Measurements from ENCODE around the gene OR10H1.

OR10H1 gene, protein sequence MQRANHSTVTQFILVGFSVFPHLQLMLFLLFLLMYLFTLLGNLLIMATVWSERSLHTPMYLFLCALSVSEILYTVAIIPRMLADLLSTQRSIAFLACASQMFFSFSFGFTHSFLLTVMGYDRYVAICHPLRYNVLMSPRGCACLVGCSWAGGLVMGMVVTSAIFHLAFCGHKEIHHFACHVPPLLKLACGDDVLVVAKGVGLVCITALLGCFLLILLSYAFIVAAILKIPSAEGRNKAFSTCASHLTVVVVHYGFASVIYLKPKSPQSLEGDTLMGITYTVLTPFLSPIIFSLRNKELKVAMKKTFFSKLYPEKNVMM

DNA sequence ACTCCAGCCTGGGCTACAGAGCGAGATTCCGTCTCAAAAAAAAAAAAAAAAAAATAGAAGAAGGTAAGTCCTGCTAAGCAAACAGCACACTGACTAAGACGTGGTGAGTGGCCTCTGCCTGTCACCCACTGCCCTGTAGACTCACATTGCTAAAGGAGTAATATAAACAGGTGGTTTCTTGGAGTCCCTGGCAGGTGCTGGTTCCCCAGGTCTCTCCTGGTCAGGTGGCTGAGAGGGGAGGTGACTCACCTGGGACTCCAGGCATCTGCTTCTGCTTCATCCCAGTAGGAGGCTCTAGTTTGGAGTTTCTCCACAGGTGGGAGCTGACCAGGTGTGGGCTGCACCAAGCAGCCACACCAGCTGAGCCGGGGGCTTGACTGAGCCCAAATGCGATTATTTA, at the start of gene OR10H1:
Gene OR10H1, minus strand, starts transcription at position 359 of the 400 bp plus-strand sequence. CDS start 7,627 bp downstream, outside the sequence.
- H3K27me3 ChIP-seq (ENCODE audit: insufficient read depth, low read length, poor library complexity, severe bottlenecking), result no peaks in the 10 kb centered on the region
- H3K9ac ChIP-seq (ENCODE audit: low read depth, low read length, poor library complexity, severe bottlenecking), result no peak within 1 kb of the TSS
- H4K20me1 ChIP-seq (ENCODE audit: insufficient read depth, low read length, poor library complexity, severe bottlenecking), result no peaks in the 10 kb centered on the region
- peaks cover 24% of the 10 kb centered on the region for H3K4me1 ChIP-seq (ENCODE audit: insufficient read depth, low read length, poor library complexity, severe bottlenecking)
- H3K36me3 ChIP-seq (ENCODE audit: insufficient read depth, low read length), result no peaks in the 10 kb centered on the region
- H3K4me3 ChIP-seq (ENCODE audit: low read length, poor library complexity, severe bottlenecking), result no peak within 1 kb of the TSS
- no peak for TF ChIP-seq EZH2phosphoT487 (IDR thresholded peaks at IDR 0.05; ENCODE audit: borderline replicate concordance)
- TF ChIP-seq, protein P1, sequence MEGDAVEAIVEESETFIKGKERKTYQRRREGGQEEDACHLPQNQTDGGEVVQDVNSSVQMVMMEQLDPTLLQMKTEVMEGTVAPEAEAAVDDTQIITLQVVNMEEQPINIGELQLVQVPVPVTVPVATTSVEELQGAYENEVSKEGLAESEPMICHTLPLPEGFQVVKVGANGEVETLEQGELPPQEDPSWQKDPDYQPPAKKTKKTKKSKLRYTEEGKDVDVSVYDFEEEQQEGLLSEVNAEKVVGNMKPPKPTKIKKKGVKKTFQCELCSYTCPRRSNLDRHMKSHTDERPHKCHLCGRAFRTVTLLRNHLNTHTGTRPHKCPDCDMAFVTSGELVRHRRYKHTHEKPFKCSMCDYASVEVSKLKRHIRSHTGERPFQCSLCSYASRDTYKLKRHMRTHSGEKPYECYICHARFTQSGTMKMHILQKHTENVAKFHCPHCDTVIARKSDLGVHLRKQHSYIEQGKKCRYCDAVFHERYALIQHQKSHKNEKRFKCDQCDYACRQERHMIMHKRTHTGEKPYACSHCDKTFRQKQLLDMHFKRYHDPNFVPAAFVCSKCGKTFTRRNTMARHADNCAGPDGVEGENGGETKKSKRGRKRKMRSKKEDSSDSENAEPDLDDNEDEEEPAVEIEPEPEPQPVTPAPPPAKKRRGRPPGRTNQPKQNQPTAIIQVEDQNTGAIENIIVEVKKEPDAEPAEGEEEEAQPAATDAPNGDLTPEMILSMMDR (conservative IDR thresholded peaks at IDR 0.05; ENCODE audit: low read length), result no peak
- H3F3A ChIP-seq (ENCODE audit: low read depth), result no peaks in the 10 kb centered on the region
- H2AFZ ChIP-seq (ENCODE audit: low read length), result no peak within 1 kb of the TSS
- no peaks in the 10 kb centered on the region for H3K79me2 ChIP-seq (ENCODE audit: insufficient read depth, low read length)
- no peaks in the 10 kb centered on the region for H3K9me2 ChIP-seq (replicated peaks; ENCODE audit: low read depth, low read length)
- no peaks in the 10 kb centered on the region for H3K9me3 ChIP-seq (ENCODE audit: insufficient read depth, low read depth, low read length)
- no peak within 1 kb of the TSS for H3K4me2 ChIP-seq (ENCODE audit: low read depth, low read length, poor library complexity, severe bottlenecking)

DNA sequence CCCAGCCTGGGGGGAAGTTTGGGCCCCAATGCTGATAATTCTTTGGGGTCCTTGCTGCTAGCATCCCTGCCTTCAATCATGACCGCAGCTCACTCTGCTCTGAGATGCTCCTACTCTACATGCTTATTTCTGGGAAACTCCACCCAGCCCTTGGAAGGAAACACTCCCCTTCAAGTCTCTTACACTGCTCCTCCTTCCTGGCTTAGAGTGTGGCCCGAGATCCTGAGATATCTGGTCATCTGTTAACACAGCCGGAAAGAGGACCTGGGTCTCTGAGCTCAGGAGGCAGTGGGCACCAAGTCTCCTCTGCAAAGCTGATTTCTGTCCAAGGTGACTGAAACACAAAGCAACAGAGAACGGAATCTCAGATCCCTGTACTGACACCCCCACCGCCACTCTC, 49.4 kb upstream of the OR10H1 start:
- Histone ChIP-seq H3K9me2 (replicated peaks; ENCODE audit: low read depth, low read length) (no peaks in the 10 kb centered on the region), H3K9me3 (ENCODE audit: insufficient read depth, low read depth, low read length) (no peaks in the 10 kb centered on the region), H3F3A (ENCODE audit: low read depth) (peaks cover 5% of the 10 kb centered on the region; the same call in 1 of the 2 replicates), H3K79me2 (ENCODE audit: insufficient read depth, low read length) (no peaks in the 10 kb centered on the region), H3K4me1 (ENCODE audit: insufficient read depth, low read length, poor library complexity, severe bottlenecking) (peaks cover 24% of the 10 kb centered on the region), H3K36me3 (ENCODE audit: insufficient read depth, low read length) (no peaks in the 10 kb centered on the region), H2AFZ (ENCODE audit: low read length) (no peak overlapping the region), H3K4me2 (ENCODE audit: low read depth, low read length, poor library complexity, severe bottlenecking) (no peak overlapping the region), H4K20me1 (ENCODE audit: insufficient read depth, low read length, poor library complexity, severe bottlenecking) (no peaks in the 10 kb centered on the region), H3K4me3 (ENCODE audit: low read length, poor library complexity, severe bottlenecking) (no peak overlapping the region), H3K9ac (ENCODE audit: low read depth, low read length, poor library complexity, severe bottlenecking) (no peak overlapping the region), H3K27me3 (ENCODE audit: insufficient read depth, low read length, poor library complexity, severe bottlenecking) (no peaks in the 10 kb centered on the region)
- no peak for TF ChIP-seq EZH2phosphoT487 (IDR thresholded peaks at IDR 0.05; ENCODE audit: borderline replicate concordance)
- TF ChIP-seq, protein P1 (conservative IDR thresholded peaks at IDR 0.05; ENCODE audit: low read length), result no peak

DNA sequence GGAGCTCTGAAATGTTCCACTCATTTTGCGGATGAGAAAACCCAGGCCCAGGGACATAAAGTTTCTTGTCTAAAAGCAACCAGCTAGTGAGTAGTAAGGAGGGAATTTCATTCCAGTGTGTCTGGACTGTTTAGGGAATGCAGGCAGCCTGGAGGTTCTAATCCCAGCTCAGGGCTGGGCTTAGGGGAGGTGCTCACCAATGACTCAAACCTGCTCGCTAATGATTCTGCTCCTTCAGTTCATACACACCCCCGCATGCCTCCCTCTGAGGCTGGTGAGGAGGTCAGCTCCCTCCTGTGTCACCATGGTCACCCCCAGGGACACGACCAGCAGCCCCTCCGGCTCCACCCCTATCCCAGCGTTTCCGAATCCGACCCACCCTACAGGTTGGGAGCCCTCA, 47.8 kb upstream of the OR10H1 start:
- H3K27me3 ChIP-seq (ENCODE audit: insufficient read depth, low read length, poor library complexity, severe bottlenecking), result no peaks in the 10 kb centered on the region
- H3K4me2 ChIP-seq (ENCODE audit: low read depth, low read length, poor library complexity, severe bottlenecking), result no peak overlapping the region
- no peaks in the 10 kb centered on the region for H3F3A ChIP-seq (ENCODE audit: low read depth)
- no peaks in the 10 kb centered on the region for H3K9me3 ChIP-seq (ENCODE audit: insufficient read depth, low read depth, low read length)
- no peaks in the 10 kb centered on the region for H4K20me1 ChIP-seq (ENCODE audit: insufficient read depth, low read length, poor library complexity, severe bottlenecking)
- H3K9me2 ChIP-seq (replicated peaks; ENCODE audit: low read depth, low read length), result no peaks in the 10 kb centered on the region
- no peak overlapping the region for H2AFZ ChIP-seq (ENCODE audit: low read length)
- H3K4me1 ChIP-seq (ENCODE audit: insufficient read depth, low read length, poor library complexity, severe bottlenecking), result peaks cover 11% of the 10 kb centered on the region
- no peak overlapping the region for H3K4me3 ChIP-seq (ENCODE audit: low read length, poor library complexity, severe bottlenecking)
- TF ChIP-seq EZH2phosphoT487 (IDR thresholded peaks at IDR 0.05; ENCODE audit: borderline replicate concordance), result no peak
- TF ChIP-seq, protein P1 (conservative IDR thresholded peaks at IDR 0.05; ENCODE audit: low read length), result no peak
- no peaks in the 10 kb centered on the region for H3K36me3 ChIP-seq (ENCODE audit: insufficient read depth, low read length)
- H3K79me2 ChIP-seq (ENCODE audit: insufficient read depth, low read length), result no peaks in the 10 kb centered on the region
- H3K9ac ChIP-seq (ENCODE audit: low read depth, low read length, poor library complexity, severe bottlenecking), result no peak overlapping the region
